ENCODE data around the gene AMOTL2. TPM values are rescaled to one million over a fixed set of nuclear protein-coding genes. Genes with fewer than 3 reads are reported as not detected.

The AMOTL2 gene
- total and polyA plus RNA-seq, 2 experiments from 2014 or later = 17.9 to 102 TPM

DNA sequence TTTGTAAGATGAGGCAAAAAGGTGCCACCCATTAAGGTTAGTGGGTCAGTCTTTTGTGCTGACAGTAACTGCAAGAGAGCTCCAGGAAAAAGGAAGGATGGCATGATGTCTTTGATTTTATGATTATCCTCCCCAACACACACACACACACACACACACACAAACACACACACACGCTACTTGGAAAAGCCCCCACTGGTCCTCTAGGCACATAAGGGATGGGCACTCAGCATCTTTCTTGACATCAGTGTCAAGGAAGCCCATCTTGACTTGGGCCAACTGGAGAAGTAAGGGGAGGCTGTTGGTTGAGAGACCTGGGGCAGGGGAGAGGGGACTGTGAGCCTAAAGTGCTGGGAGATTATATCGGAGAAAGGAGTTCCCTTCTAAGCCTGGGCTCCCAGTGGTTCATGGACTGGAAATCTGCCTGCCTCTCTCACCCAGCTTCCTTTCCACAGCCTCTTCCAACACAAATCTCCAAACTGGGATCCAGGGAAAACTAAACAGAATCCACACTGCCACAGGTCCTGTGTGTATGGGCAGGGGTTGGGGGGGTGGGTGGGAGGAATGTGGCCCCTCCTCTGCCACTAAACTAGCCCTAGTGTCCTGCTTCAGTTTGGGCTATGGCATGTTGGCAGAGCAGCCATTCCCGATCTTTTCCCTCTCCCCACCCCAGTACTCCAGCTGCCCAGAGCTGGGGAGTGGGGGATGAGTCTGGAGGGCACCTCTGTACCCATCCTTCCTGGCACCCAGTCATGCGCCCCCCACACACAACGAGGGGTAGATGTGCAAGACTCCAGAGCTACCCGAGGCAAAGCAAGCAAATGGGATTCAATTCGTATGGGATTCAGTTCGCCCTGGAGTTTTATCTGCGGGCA, 1.6 kb downstream of the AMOTL2 start:
- peak overlapping the region; percentile 99 for H3K4me3 ChIP-seq
- peaks cover 25% of the 10 kb centered on the region for H3K36me3 ChIP-seq (ENCODE audit: insufficient read depth)
- peak overlapping the region; percentile 92 for H3K4me2 ChIP-seq
- H3K79me2 ChIP-seq (replicated peaks; ENCODE audit: insufficient read depth) = peaks cover 38% of the 10 kb centered on the region
- peaks cover 50% of the 10 kb centered on the region for H3K27me3 Mint-ChIP-seq (ENCODE audit: insufficient read depth, low read depth, poor library complexity)
- H3K27me3 ChIP-seq (ENCODE audit: insufficient read depth) = peaks cover 33% of the 10 kb centered on the region
- ATAC-seq = no peak; the same call in 2 of the 3 replicates
- H4K20me1 ChIP-seq (replicated peaks; ENCODE audit: insufficient read depth) = peaks cover 32% of the 10 kb centered on the region
- H3K4me1 Mint-ChIP-seq = peaks cover 56% of the 10 kb centered on the region
- H3K27ac ChIP-seq (ENCODE audit: low read depth) = peak overlapping the region; percentile 99
- H3F3A ChIP-seq (replicated peaks; ENCODE audit: low read depth) = peaks cover 30% of the 10 kb centered on the region
- peaks cover 45% of the 10 kb centered on the region for H3K36me3 Mint-ChIP-seq (ENCODE audit: low read depth)
- DNase-seq (ENCODE audit: low spot score) = no peak
- no peak overlapping the region; the same call in none of the 2 replicates for H3K27ac Mint-ChIP-seq
- no peaks in the 10 kb centered on the region for H3K9me2 ChIP-seq (ENCODE audit: insufficient read depth)
- no peaks in the 10 kb centered on the region for H3K9me3 Mint-ChIP-seq
- peak overlapping the region; percentile 88 for H3K4me3 Mint-ChIP-seq
- TF ChIP-seq POLR2AphosphoS5 (IDR thresholded peaks at IDR 0.05; ENCODE audit: low read depth) = no peak
- TF ChIP-seq, protein P1, sequence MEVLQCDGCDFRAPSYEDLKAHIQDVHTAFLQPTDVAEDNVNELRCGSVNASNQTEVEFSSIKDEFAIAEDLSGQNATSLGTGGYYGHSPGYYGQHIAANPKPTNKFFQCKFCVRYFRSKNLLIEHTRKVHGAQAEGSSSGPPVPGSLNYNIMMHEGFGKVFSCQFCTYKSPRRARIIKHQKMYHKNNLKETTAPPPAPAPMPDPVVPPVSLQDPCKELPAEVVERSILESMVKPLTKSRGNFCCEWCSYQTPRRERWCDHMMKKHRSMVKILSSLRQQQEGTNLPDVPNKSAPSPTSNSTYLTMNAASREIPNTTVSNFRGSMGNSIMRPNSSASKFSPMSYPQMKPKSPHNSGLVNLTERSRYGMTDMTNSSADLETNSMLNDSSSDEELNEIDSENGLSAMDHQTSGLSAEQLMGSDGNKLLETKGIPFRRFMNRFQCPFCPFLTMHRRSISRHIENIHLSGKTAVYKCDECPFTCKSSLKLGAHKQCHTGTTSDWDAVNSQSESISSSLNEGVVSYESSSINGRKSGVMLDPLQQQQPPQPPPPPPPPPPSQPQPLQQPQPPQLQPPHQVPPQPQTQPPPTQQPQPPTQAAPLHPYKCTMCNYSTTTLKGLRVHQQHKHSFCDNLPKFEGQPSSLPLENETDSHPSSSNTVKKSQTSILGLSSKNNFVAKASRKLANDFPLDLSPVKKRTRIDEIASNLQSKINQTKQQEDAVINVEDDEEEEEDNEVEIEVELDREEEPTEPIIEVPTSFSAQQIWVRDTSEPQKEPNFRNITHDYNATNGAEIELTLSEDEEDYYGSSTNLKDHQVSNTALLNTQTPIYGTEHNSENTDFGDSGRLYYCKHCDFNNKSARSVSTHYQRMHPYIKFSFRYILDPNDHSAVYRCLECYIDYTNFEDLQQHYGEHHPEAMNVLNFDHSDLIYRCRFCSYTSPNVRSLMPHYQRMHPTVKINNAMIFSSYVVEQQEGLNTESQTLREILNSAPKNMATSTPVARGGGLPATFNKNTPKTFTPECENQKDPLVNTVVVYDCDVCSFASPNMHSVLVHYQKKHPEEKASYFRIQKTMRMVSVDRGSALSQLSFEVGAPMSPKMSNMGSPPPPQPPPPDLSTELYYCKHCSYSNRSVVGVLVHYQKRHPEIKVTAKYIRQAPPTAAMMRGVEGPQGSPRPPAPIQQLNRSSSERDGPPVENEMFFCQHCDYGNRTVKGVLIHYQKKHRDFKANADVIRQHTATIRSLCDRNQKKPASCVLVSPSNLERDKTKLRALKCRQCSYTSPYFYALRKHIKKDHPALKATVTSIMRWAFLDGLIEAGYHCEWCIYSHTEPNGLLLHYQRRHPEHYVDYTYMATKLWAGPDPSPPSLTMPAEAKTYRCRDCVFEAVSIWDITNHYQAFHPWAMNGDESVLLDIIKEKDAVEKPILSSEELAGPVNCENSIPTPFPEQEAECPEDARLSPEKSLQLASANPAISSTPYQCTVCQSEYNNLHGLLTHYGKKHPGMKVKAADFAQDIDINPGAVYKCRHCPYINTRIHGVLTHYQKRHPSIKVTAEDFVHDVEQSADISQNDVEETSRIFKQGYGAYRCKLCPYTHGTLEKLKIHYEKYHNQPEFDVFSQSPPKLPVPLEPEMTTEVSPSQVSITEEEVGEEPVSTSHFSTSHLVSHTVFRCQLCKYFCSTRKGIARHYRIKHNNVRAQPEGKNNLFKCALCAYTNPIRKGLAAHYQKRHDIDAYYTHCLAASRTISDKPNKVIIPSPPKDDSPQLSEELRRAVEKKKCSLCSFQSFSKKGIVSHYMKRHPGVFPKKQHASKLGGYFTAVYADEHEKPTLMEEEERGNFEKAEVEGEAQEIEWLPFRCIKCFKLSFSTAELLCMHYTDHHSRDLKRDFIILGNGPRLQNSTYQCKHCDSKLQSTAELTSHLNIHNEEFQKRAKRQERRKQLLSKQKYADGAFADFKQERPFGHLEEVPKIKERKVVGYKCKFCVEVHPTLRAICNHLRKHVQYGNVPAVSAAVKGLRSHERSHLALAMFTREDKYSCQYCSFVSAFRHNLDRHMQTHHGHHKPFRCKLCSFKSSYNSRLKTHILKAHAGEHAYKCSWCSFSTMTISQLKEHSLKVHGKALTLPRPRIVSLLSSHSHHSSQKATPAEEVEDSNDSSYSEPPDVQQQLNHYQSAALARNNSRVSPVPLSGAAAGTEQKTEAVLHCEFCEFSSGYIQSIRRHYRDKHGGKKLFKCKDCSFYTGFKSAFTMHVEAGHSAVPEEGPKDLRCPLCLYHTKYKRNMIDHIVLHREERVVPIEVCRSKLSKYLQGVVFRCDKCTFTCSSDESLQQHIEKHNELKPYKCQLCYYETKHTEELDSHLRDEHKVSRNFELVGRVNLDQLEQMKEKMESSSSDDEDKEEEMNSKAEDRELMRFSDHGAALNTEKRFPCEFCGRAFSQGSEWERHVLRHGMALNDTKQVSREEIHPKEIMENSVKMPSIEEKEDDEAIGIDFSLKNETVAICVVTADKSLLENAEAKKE (CRISPR knock-in tag; IDR thresholded peaks at IDR 0.05) = no peak
- no peak for TF ChIP-seq STAT1 (IDR thresholded peaks at IDR 0.05; ENCODE audit: unreplicated experiment)
- no peak overlapping the region for H2AFZ ChIP-seq
- peaks cover 34% of the 10 kb centered on the region for H3K4me1 ChIP-seq (ENCODE audit: insufficient read depth)
